ENCODE measurements around the gene ZNF708.
"Not testable (repeated sequence)": the region's sequence is repeated elsewhere in the genome, so short reads cannot be mapped to it uniquely, and the experiment has no call there.

The ZNF708 gene

DNA sequence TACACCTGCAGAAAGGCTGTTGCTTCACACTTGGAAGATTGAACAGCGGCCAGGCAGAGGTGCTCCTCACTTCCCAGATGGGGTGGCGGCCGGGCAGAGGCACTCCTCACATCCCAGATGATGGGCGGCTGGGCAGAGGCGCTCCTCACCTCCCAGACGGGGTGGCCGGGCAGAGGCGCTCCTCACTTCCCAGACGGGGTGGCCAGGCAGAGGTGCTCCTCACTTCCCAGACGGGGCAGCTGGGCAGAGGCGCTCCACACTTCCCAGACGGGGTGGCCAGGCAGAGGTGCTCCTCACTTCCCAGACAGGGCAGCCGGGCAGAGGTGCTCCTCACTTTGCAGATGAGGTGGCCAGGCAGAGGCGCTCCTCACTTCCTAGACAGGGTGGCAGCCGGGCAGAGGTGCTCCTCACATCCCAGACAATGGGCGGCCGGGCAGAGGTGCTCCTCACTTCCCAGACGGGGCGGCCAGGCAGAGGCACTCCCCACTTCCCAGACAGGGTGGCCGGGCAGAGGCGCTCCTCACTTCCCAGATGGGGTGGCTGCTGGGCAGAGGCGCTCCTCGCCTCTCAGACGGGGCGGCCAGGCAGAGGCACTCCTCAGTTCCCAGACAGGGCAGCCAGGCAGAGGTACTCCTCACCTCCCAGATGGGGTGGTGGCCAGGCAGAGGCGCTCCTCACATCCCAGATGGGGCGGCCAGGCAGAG lies 69.6 kb downstream of the ZNF708 start:
- not testable (repeated sequence) for H3K4me1 ChIP-seq (ENCODE audit: control insufficient read depth, insufficient read depth, low read length); H3K27me3 ChIP-seq (ENCODE audit: control insufficient read depth, insufficient read depth, low read length); H3K4me3 ChIP-seq (ENCODE audit: low read length); H3K4me2 ChIP-seq (ENCODE audit: low read length); H3K9me3 ChIP-seq (replicated peaks; ENCODE audit: low read length); H3K9ac ChIP-seq (ENCODE audit: low read depth, low read length); H3K36me3 ChIP-seq (ENCODE audit: insufficient read depth, low read length)

GRCh38 chr19:21256722-21257121 lies 72.5 kb downstream of the ZNF708 start:
- no peaks in the 10 kb centered on the region for H3K27me3 ChIP-seq (ENCODE audit: control insufficient read depth, insufficient read depth, low read length)
- H3K36me3 ChIP-seq (ENCODE audit: insufficient read depth, low read length): no peaks in the 10 kb centered on the region
- no peak overlapping the region for H3K4me2 ChIP-seq (ENCODE audit: low read length)
- H3K9ac ChIP-seq (ENCODE audit: low read depth, low read length): no peak overlapping the region
- no peaks in the 10 kb centered on the region for H3K4me1 ChIP-seq (ENCODE audit: control insufficient read depth, insufficient read depth, low read length)
- H3K9me3 ChIP-seq (replicated peaks; ENCODE audit: low read length): peaks cover 2% of the 10 kb centered on the region
- H3K4me3 ChIP-seq (ENCODE audit: low read length): no peak overlapping the region

All from skeletal muscle satellite cell (primary cell).